ENCODE measurements around the gene NEO1. TPM values are rescaled to one million over a fixed set of nuclear protein-coding genes. Genes with fewer than 3 reads are reported as not detected.
A peak's percentile ranks its signal among the peaks of the same experiment; 100 is the strongest.

Gene NEO1
- total and polyA plus RNA-seq, 2 of the 13 experiments (the other 11 are each of a cell fraction or from before 2014, with no cell fraction given) = 8.4 to 11.0 TPM

GRCh38 chr15:73051807-73052652, at the start of gene NEO1 (continued):
- TF ChIP-seq, protein P1, sequence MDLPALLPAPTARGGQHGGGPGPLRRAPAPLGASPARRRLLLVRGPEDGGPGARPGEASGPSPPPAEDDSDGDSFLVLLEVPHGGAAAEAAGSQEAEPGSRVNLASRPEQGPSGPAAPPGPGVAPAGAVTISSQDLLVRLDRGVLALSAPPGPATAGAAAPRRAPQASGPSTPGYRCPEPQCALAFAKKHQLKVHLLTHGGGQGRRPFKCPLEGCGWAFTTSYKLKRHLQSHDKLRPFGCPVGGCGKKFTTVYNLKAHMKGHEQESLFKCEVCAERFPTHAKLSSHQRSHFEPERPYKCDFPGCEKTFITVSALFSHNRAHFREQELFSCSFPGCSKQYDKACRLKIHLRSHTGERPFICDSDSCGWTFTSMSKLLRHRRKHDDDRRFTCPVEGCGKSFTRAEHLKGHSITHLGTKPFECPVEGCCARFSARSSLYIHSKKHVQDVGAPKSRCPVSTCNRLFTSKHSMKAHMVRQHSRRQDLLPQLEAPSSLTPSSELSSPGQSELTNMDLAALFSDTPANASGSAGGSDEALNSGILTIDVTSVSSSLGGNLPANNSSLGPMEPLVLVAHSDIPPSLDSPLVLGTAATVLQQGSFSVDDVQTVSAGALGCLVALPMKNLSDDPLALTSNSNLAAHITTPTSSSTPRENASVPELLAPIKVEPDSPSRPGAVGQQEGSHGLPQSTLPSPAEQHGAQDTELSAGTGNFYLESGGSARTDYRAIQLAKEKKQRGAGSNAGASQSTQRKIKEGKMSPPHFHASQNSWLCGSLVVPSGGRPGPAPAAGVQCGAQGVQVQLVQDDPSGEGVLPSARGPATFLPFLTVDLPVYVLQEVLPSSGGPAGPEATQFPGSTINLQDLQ (CRISPR knock-in tag; IDR thresholded peaks at IDR 0.05) = peak; percentile 89
- TF ChIP-seq RBFOX2 (IDR thresholded peaks at IDR 0.05; ENCODE audit: low read depth, low read length) (peak; percentile 56), ZNF724P (CRISPR knock-in tag; IDR thresholded peaks at IDR 0.05; ENCODE audit: borderline replicate concordance) (no peak), ZNF572 (CRISPR knock-in tag; IDR thresholded peaks at IDR 0.05) (no peak), ZNF607 (CRISPR knock-in tag; IDR thresholded peaks at IDR 0.05; ENCODE audit: borderline replicate concordance) (0 out of 2 replicates have a peak, but pooled peaks have one; percentile 45), ZNF451 (CRISPR knock-in tag; IDR thresholded peaks at IDR 0.05) (0 out of 2 replicates have a peak, but pooled peaks have one; percentile 17), RELA (CRISPR knock-in tag; IDR thresholded peaks at IDR 0.05) (no peak), IKZF4 (CRISPR knock-in tag; IDR thresholded peaks at IDR 0.05; ENCODE audit: borderline replicate concordance, low read depth, not compliant biosample characterization) (no peak), SRY (CRISPR knock-in tag; IDR thresholded peaks at IDR 0.05) (no peak), SNAPC2 (CRISPR knock-in tag; IDR thresholded peaks at IDR 0.05) (no peak), ZFP36L1 (CRISPR knock-in tag; IDR thresholded peaks at IDR 0.05) (no peak), KDM2A (CRISPR knock-in tag; IDR thresholded peaks at IDR 0.05; ENCODE audit: borderline replicate concordance, low read depth) (peak; percentile 54; the same call in 1 of the 2 replicates), HDAC6 (IDR thresholded peaks at IDR 0.05; ENCODE audit: low read depth, low read length) (no peak), ZNF761 (CRISPR knock-in tag; conservative IDR thresholded peaks at IDR 0.05) (no peak), SRSF1 (optimal IDR thresholded peaks at IDR 0.05; ENCODE audit: low read depth, low read length) (no peak), SKI (IDR thresholded peaks at IDR 0.05; ENCODE audit: partially characterized antibody) (peak; percentile 35), TIGD3 (CRISPR knock-in tag; IDR thresholded peaks at IDR 0.05; ENCODE audit: borderline replicate concordance) (no peak), ZFP82 (CRISPR knock-in tag; IDR thresholded peaks at IDR 0.05; ENCODE audit: borderline replicate concordance) (no peak), ZNF614 (CRISPR knock-in tag; IDR thresholded peaks at IDR 0.05; ENCODE audit: borderline replicate concordance) (no peak), YY1 (IDR thresholded peaks at IDR 0.05; ENCODE audit: insufficient read depth, insufficient replicate concordance, low read depth, low read length) (peak; percentile 39), MTA1 (CRISPR knock-in tag; IDR thresholded peaks at IDR 0.05; ENCODE audit: borderline replicate concordance) (0 out of 2 replicates have a peak, but pooled peaks have one; percentile 43), FOXK1 (CRISPR knock-in tag; IDR thresholded peaks at IDR 0.05; ENCODE audit: borderline replicate concordance, low read depth) (0 out of 2 replicates have a peak, but pooled peaks have one; percentile 23), ZNF552 (CRISPR knock-in tag; IDR thresholded peaks at IDR 0.05; ENCODE audit: borderline replicate concordance) (peak; percentile 49; the same call in 1 of the 2 replicates), NFRKB (IDR thresholded peaks at IDR 0.05) (no peak)
- TF ChIP-seq, protein P2, sequence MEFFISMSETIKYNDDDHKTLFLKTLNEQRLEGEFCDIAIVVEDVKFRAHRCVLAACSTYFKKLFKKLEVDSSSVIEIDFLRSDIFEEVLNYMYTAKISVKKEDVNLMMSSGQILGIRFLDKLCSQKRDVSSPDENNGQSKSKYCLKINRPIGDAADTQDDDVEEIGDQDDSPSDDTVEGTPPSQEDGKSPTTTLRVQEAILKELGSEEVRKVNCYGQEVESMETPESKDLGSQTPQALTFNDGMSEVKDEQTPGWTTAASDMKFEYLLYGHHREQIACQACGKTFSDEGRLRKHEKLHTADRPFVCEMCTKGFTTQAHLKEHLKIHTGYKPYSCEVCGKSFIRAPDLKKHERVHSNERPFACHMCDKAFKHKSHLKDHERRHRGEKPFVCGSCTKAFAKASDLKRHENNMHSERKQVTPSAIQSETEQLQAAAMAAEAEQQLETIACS (CRISPR knock-in tag; IDR thresholded peaks at IDR 0.05) = peak; percentile 91
